Immature natural killer cell (primary cell): Measurements from ENCODE around the gene ADAM12. TPM values are rescaled to one million over a fixed set of nuclear protein-coding genes. Genes with fewer than 3 reads are reported as not detected.

Experiments used
- DNase-seq, 3 donors: peaks; one replicate each; pipeline ENCODE4 v3.0.0; 2022; ENCODE audit warnings: mixed read lengths in 1 of 3
- H3K27ac Mint-ChIP-seq, 6 donors: one replicate each; pipeline ENCODE4 v1.8.0; 2020; ENCODE audit warnings: mixed read lengths in 6 of 6, mild to moderate bottlenecking in 5 of 6, inconsistent platforms in 4 of 6, moderate library complexity in 3 of 6
- H3K27me3 Mint-ChIP-seq, 3 donors: one replicate each; pipeline ENCODE4 v1.8.0; 2020 to 2021; ENCODE audit warnings: low read depth in 3 of 3, mild to moderate bottlenecking in 3 of 3, mixed read lengths in 3 of 3, moderate library complexity in 3 of 3, inconsistent platforms in 1 of 3
- H3K36me3 Mint-ChIP-seq, 3 donors: one replicate each; pipeline ENCODE4 v1.8.0; 2020; ENCODE audit warnings: mixed read lengths in 3 of 3, inconsistent platforms in 2 of 3, mild to moderate bottlenecking in 2 of 3
- H3K4me1 Mint-ChIP-seq, 2 donors: one replicate each; pipeline ENCODE4 v1.8.0; 2020; ENCODE audit warnings: inconsistent platforms in 2 of 2, mild to moderate bottlenecking in 2 of 2, mixed read lengths in 2 of 2, moderate library complexity in 1 of 2
- H3K4me3 Mint-ChIP-seq, 5 donors: one replicate each; pipeline ENCODE4 v1.8.0; 2020; ENCODE audit warnings: mild to moderate bottlenecking in 5 of 5, mixed read lengths in 5 of 5, inconsistent platforms in 3 of 5, moderate library complexity in 3 of 5
- H3K9me3 Mint-ChIP-seq, 6 donors: one replicate each; pipeline ENCODE4 v1.8.0; 2020; ENCODE audit warnings: mild to moderate bottlenecking in 6 of 6, mixed read lengths in 6 of 6, inconsistent platforms in 4 of 6, moderate library complexity in 3 of 6
- polyA plus RNA-seq, 3 donors: library from polyadenylated mRNA; unstranded; fragments of 300-500 nt; fragmentation: Illumina TruSeq; gene quantifications; one replicate each; pipeline ENCODE4 v1.2.3, GENCODE V29; 2021

The ADAM12 gene
- polyA plus RNA-seq, 3 donors from 2014 or later: 0.07 to 0.11 TPM; not detected in 1

- Mint-ChIP-seq H3K27me3 (peaks cover 0 to 6% (median 2%) of the 10 kb centered on the region in 3 donors), H3K27ac (peak overlapping the region in 4 of 6 donors; percentile 92 to 98 (median 97)), H3K36me3 (peaks cover 0 to 4% (median 0%) of the 10 kb centered on the region in 3 donors), H3K9me3 (peaks cover 0 to 2% (median 0%) of the 10 kb centered on the region in 6 donors), H3K4me1 (peaks cover 47 to 51% of the 10 kb centered on the region in 2 donors), H3K4me3 (peak overlapping the region in 1 of 5 donors; percentile 48)
- DNase-seq: no peak
These were observed 374.0 kb downstream of the ADAM12 start for GRCh38 chr10:126014309-126014708.

GRCh38 chr10:126013489-126014281 is 374.6 kb downstream of the ADAM12 start:
- Mint-ChIP-seq H3K4me1 (peaks cover 51 to 57% of the 10 kb centered on the region in 2 donors), H3K27me3 (peaks cover 0 to 6% (median 0%) of the 10 kb centered on the region in 3 donors), H3K9me3 (peaks cover 0 to under 1% (median 0%) of the 10 kb centered on the region in 6 donors), H3K4me3 (peak overlapping the region; percentile 0 to 83 (median 53)), H3K36me3 (peaks cover 0 to 4% (median 0%) of the 10 kb centered on the region in 3 donors), H3K27ac (peak overlapping the region; percentile 92 to 98 (median 97))
- peak; percentile 46 to 59 (median 47) for DNase-seq

GRCh38 chr10:126012485-126012884 is 375.8 kb downstream of the ADAM12 start:
- peak overlapping the region; percentile 92 to 98 (median 97) for H3K27ac Mint-ChIP-seq
- H3K9me3 Mint-ChIP-seq: no peaks in the 10 kb centered on the region
- peaks cover 54 to 58% of the 10 kb centered on the region in 2 donors for H3K4me1 Mint-ChIP-seq
- peaks cover 0 to 4% (median 0%) of the 10 kb centered on the region in 3 donors for H3K36me3 Mint-ChIP-seq
- peak overlapping the region; percentile 80 to 91 (median 82) for H3K4me3 Mint-ChIP-seq
- DNase-seq: peak in 1 of 3 donors; percentile 9
- H3K27me3 Mint-ChIP-seq: peaks cover 0 to 4% (median 0%) of the 10 kb centered on the region in 3 donors

GRCh38 chr10:126011995-126012394 is 376.3 kb downstream of the ADAM12 start:
- DNase-seq: peak; percentile 76 to 82 (median 80)
- Mint-ChIP-seq H3K36me3 (peaks cover 0 to 4% (median 0%) of the 10 kb centered on the region in 3 donors), H3K27me3 (peaks cover 0 to 4% (median 0%) of the 10 kb centered on the region in 3 donors), H3K4me1 (peaks cover 53 to 62% of the 10 kb centered on the region in 2 donors), H3K27ac (peak overlapping the region; percentile 92 to 98 (median 97)), H3K9me3 (no peaks in the 10 kb centered on the region), H3K4me3 (peak overlapping the region; percentile 80 to 91 (median 82))

- Mint-ChIP-seq H3K36me3 (peaks cover 0 to 4% (median 0%) of the 10 kb centered on the region in 3 donors), H3K9me3 (peaks cover 0 to 2% (median 0%) of the 10 kb centered on the region in 6 donors), H3K4me1 (peaks cover 58 to 75% of the 10 kb centered on the region in 2 donors), H3K27me3 (peaks cover 0 to 4% (median 3%) of the 10 kb centered on the region in 3 donors), H3K4me3 (peak overlapping the region in 1 of 5 donors; percentile 7), H3K27ac (peak overlapping the region in 4 of 6 donors; percentile 70 to 97 (median 74))
- DNase-seq: no peak
These were observed 378.6 kb downstream of the ADAM12 start for GRCh38 chr10:126009650-126010049.

- Mint-ChIP-seq H3K4me3 (no peak overlapping the region), H3K36me3 (peaks cover 0 to 4% (median 0%) of the 10 kb centered on the region in 3 donors), H3K9me3 (peaks cover 0 to 2% (median 0%) of the 10 kb centered on the region in 6 donors), H3K4me1 (peaks cover 34 to 50% of the 10 kb centered on the region in 2 donors), H3K27me3 (peaks cover 0 to 5% (median 3%) of the 10 kb centered on the region in 3 donors), H3K27ac (peak overlapping the region in 4 of 6 donors; percentile 3 to 60 (median 27))
- no peak for DNase-seq
These were observed 381.4 kb downstream of the ADAM12 start for GRCh38 chr10:126006906-126007305.

- Mint-ChIP-seq H3K4me3 (no peak overlapping the region), H3K36me3 (peaks cover 0 to 4% (median 0%) of the 10 kb centered on the region in 3 donors), H3K27me3 (peaks cover 0 to 3% (median 1%) of the 10 kb centered on the region in 3 donors), H3K27ac (peak overlapping the region in 5 of 6 donors; percentile 3 to 67 (median 64)), H3K9me3 (peaks cover 0 to 2% (median 0%) of the 10 kb centered on the region in 6 donors), H3K4me1 (peaks cover 27 to 44% of the 10 kb centered on the region in 2 donors)
- peak in 1 of 3 donors; percentile 40 for DNase-seq
These were observed 382.0 kb downstream of the ADAM12 start for GRCh38 chr10:126006264-126006663.

- peaks cover 20 to 36% of the 10 kb centered on the region in 2 donors for H3K4me1 Mint-ChIP-seq
- peaks cover 0 to 2% (median 0%) of the 10 kb centered on the region in 6 donors for H3K9me3 Mint-ChIP-seq
- peak overlapping the region in 2 of 6 donors; percentile 14 to 69 for H3K27ac Mint-ChIP-seq
- H3K27me3 Mint-ChIP-seq: peaks cover 0 to 3% (median 1%) of the 10 kb centered on the region in 3 donors
- DNase-seq: no peak
- H3K4me3 Mint-ChIP-seq: no peak overlapping the region
- H3K36me3 Mint-ChIP-seq: peaks cover 0 to 4% (median 0%) of the 10 kb centered on the region in 3 donors
These were observed 383.5 kb downstream of the ADAM12 start for GRCh38 chr10:126004752-126005151.

GRCh38 chr10:126001576-126001975 is 386.7 kb downstream of the ADAM12 start:
- H3K27me3 Mint-ChIP-seq: peaks cover 1 to 10% (median 3%) of the 10 kb centered on the region in 3 donors
- DNase-seq: no peak
- peaks cover 22 to 34% of the 10 kb centered on the region in 2 donors for H3K4me1 Mint-ChIP-seq
- peaks cover 0 to 5% (median 4%) of the 10 kb centered on the region in 3 donors for H3K36me3 Mint-ChIP-seq
- peaks cover 0 to 2% (median 0%) of the 10 kb centered on the region in 6 donors for H3K9me3 Mint-ChIP-seq
- H3K4me3 Mint-ChIP-seq: no peak overlapping the region
- peak overlapping the region in 3 of 6 donors; percentile 3 to 58 (median 35) for H3K27ac Mint-ChIP-seq

- no peaks in the 10 kb centered on the region for H3K9me3 Mint-ChIP-seq
- H3K36me3 Mint-ChIP-seq: peaks cover 0 to 7% (median 4%) of the 10 kb centered on the region in 3 donors
- DNase-seq: peak in 1 of 3 donors; percentile 17
- H3K4me3 Mint-ChIP-seq: peak overlapping the region; percentile 43 to 76 (median 69)
- peak overlapping the region; percentile 34 to 73 (median 63) for H3K27ac Mint-ChIP-seq
- H3K27me3 Mint-ChIP-seq: peaks cover under 1 to 10% (median 1%) of the 10 kb centered on the region in 3 donors
- peaks cover 19 to 25% of the 10 kb centered on the region in 2 donors for H3K4me1 Mint-ChIP-seq
These were observed 388.6 kb downstream of the ADAM12 start for GRCh38 chr10:125999694-126000093.

- Mint-ChIP-seq H3K4me1 (peaks cover 19 to 25% of the 10 kb centered on the region in 2 donors), H3K27me3 (peaks cover 0 to 10% (median 0%) of the 10 kb centered on the region in 3 donors), H3K36me3 (peaks cover 0 to 7% (median 4%) of the 10 kb centered on the region in 3 donors), H3K4me3 (no peak overlapping the region), H3K9me3 (no peaks in the 10 kb centered on the region), H3K27ac (peak overlapping the region in 1 of 6 donors; percentile 15)
- no peak for DNase-seq
These were observed 390.7 kb downstream of the ADAM12 start for GRCh38 chr10:125997586-125997985.

GRCh38 chr10:125995726-125996304 is 392.5 kb downstream of the ADAM12 start:
- H3K9me3 Mint-ChIP-seq: no peaks in the 10 kb centered on the region
- no peak for DNase-seq
- H3K36me3 Mint-ChIP-seq: peaks cover 0 to 7% (median 4%) of the 10 kb centered on the region in 3 donors
- peaks cover 19 to 25% of the 10 kb centered on the region in 2 donors for H3K4me1 Mint-ChIP-seq
- peaks cover 0 to 10% (median 2%) of the 10 kb centered on the region in 3 donors for H3K27me3 Mint-ChIP-seq
- no peak overlapping the region for H3K4me3 Mint-ChIP-seq
- no peak overlapping the region for H3K27ac Mint-ChIP-seq

- Mint-ChIP-seq H3K27me3 (peaks cover 0 to 14% (median 2%) of the 10 kb centered on the region in 3 donors), H3K27ac (peak overlapping the region in 2 of 6 donors; percentile 18 to 57), H3K4me1 (peaks cover 12 to 16% of the 10 kb centered on the region in 2 donors), H3K36me3 (peaks cover 0 to 7% (median 4%) of the 10 kb centered on the region in 3 donors), H3K9me3 (no peaks in the 10 kb centered on the region), H3K4me3 (no peak overlapping the region)
- DNase-seq: no peak
These were observed 393.7 kb downstream of the ADAM12 start for GRCh38 chr10:125994601-125995000.
